Heart left ventricle (tissue), 13 donors: Measurements from ENCODE around the gene DDX6.

Experiments
- CTCF ChIP-seq, 12 donors: fragments of 200-600 bp; sonication (generic) in 4 of 12; IDR thresholded peaks; one replicate each; pipeline versions ENCODE4 v1.5.0 to v1.8.0; 2018 to 2022; ENCODE audit warnings: antibody characterized with exemption in 12 of 12, mild to moderate bottlenecking in 5 of 12
- POLR2A ChIP-seq, 2 donors: fragments of 450-650 bp; IDR thresholded peaks; one replicate each; pipeline ENCODE4 v1.6.1; 2017; ENCODE audit warnings: antibody characterized with exemption in 2 of 2, mild to moderate bottlenecking in 2 of 2, moderate library complexity in 2 of 2
- donor health status: ischemic (EF 13 %, LVEDD 7.1; RV severe dilation, severe dysfunction).
- donor health status: DM: no; HTN: yes; CAD: no.
- donor health status: DM: no; HTN: no; CAD: no.
- donor health status: ischemic (EF 25% LVEDD 6.9; RV normal size, moderate dysfunction).
- donor health status: ischemic (EF 25% LVEDD 5.7; RV mildly dilated, moderate dysfunction).
- donor health status: ischemic (EF 35%, LVEDD 5.7; RV mildly dilated, moderate dysfunction).
- donor health status: nonischemic (EF 11% LVEDD 7.7; RV severe dilation, severe dysfunction).
- donor health status: DM: yes; HTN: yes; CAD: no.
- donor health status: PGD.
- donor health status: ischemic (EF 29% LVEDD 5.4; RV normal size, mild dysfunction).
- donor health status: nonischemic (EF 23%, LVEDD 6.1; RV moderate dilation, normal function).

DNA sequence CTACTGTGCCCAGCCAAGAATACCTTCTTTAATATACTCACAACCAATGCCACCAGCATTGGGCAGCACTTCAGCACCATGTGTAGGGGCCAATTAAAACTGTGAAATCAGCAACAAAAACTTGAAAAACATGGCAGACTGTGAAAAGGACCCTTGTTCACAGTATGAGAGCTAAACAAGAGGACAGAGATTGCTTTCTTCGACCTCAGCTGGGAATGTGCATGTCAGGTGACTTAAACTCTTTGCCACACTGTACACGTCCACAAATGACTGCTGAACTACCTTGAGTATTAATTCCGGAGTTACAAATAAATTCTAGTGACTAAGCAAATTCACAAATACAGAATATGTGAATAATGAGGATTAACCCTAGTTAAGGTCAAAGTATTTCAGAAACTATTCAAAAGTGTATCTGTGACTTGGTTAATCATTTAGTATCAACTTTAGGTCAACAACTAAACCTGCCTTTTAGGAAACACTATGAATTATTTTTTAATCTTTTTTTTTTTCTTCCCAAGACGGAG, 33.0 kb downstream of the DDX6 start:
- TF ChIP-seq CTCF (IDR thresholded peaks at IDR 0.05) (no peak), POLR2A (IDR thresholded peaks at IDR 0.05) (no peak)
